HUES64 (cell line): Measurements from ENCODE around the gene BICC1.

Experiments
- H3K27ac ChIP-seq: 2 replicates; pipeline ENCODE4 v1.7.0; 2013; ENCODE audit warnings: low read depth, low read length, inconsistent platforms
- H3K27me3 ChIP-seq: 2 replicates; pipeline ENCODE4 v1.6.1; 2013; ENCODE audit warnings: mild to moderate bottlenecking, low read length; ENCODE audit not compliant: insufficient read depth
- H3K36me3 ChIP-seq: 2 replicates; pipeline ENCODE4 v1.6.1; 2013; ENCODE audit warnings: mild to moderate bottlenecking, low read length; ENCODE audit not compliant: insufficient read depth
- H3K4me1 ChIP-seq: 2 replicates; pipeline ENCODE4 v1.6.1; 2013; ENCODE audit warnings: mild to moderate bottlenecking, low read length, moderate library complexity; ENCODE audit not compliant: insufficient read depth
- H3K4me3 ChIP-seq: 2 replicates; pipeline ENCODE4 v1.5.1; 2013; ENCODE audit warnings: mild to moderate bottlenecking, low read length, moderate library complexity
- H3K9ac ChIP-seq: 2 replicates; pipeline ENCODE4 v1.6.1; 2013; ENCODE audit warnings: mild to moderate bottlenecking, low read depth, low read length
- H3K9me3 ChIP-seq: 2 replicates; pipeline ENCODE4 v1.6.1; 2013; ENCODE audit warnings: low read depth, low read length; ENCODE audit not compliant: insufficient read depth
- WGBS: fragments of 150-250, 120-280 bp; methylation state at CpG from one replicate; pipeline ENCODE4 v1.1.7; 2013; ENCODE audit warnings: missing lambda C conversion rate; 5-methylcytosine and 5-hydroxymethylcytosine counted together

BICC1 gene

DNA sequence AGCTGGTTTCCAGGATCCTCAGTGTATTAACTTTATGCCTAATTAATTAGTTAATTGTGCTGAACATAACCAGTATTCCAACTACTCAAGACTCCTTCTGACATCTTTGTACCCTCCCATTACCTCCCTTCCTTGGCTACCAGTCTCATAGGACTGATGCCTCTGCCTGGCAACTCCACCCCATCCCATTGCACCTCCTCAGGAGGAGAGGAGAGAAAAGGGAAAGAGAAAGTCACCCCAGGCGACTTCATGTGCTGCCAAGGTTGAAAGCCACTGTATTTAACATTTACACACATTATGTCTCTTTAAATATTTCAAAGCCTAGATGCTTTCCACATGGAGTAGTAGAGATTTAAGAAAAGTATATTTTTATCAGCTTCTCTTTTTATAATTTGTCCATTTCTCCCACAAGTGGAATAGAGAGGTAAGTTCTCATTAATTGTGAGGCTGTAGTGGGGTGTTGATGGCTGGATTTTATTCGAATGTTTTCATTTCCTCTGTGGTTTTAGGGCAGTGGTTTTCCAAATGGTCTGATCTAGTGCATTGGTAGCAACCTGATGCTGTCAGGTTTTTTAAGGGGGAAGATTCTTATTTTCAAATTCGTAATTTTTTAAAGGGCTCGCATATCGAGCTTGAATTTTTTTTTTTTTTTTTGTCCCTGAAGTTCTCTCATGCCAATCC, 148.0 kb downstream of the BICC1 start:
- Histone ChIP-seq H3K27ac (no peak overlapping the region), H3K9me3 (peaks cover 19% of the 10 kb centered on the region), H3K27me3 (no peaks in the 10 kb centered on the region), H3K4me3 (no peak overlapping the region), H3K36me3 (no peaks in the 10 kb centered on the region), H3K4me1 (no peaks in the 10 kb centered on the region), H3K9ac (no peak overlapping the region)
- WGBS: 98% methylated on average over 4 of the region's 5 CpGs

- no peak overlapping the region for H3K9ac ChIP-seq
- no peaks in the 10 kb centered on the region for H3K27me3 ChIP-seq
- H3K27ac ChIP-seq: no peak overlapping the region
- no peak overlapping the region for H3K4me3 ChIP-seq
- peaks cover 19% of the 10 kb centered on the region for H3K9me3 ChIP-seq
- 94% methylated on average over 1 of the region's 1 CpG for WGBS
- peaks cover 4% of the 10 kb centered on the region for H3K4me1 ChIP-seq
- H3K36me3 ChIP-seq: no peaks in the 10 kb centered on the region
Measured at GRCh38 chr10:58661336-58661735, 148.7 kb downstream of the BICC1 start.

- Histone ChIP-seq H3K9ac (no peak overlapping the region), H3K4me1 (peaks cover 10% of the 10 kb centered on the region), H3K4me3 (no peak overlapping the region), H3K36me3 (no peaks in the 10 kb centered on the region), H3K27ac (no peak overlapping the region), H3K9me3 (peaks cover 19% of the 10 kb centered on the region), H3K27me3 (no peaks in the 10 kb centered on the region)
- WGBS: 0% methylated on average over 1 of the region's 2 CpGs
Measured at GRCh38 chr10:58661902-58662301, 149.2 kb downstream of the BICC1 start.

GRCh38 chr10:58662314-58662713, 149.6 kb downstream of the BICC1 start:
- H3K9me3 ChIP-seq: peaks cover 19% of the 10 kb centered on the region
- peaks cover 14% of the 10 kb centered on the region for H3K4me1 ChIP-seq
- H3K4me3 ChIP-seq: no peak overlapping the region
- no peak overlapping the region for H3K9ac ChIP-seq
- no peaks in the 10 kb centered on the region for H3K36me3 ChIP-seq
- no peak overlapping the region for H3K27ac ChIP-seq
- no peaks in the 10 kb centered on the region for H3K27me3 ChIP-seq
- WGBS: 93% methylated on average over 4 of the region's 4 CpGs

DNA sequence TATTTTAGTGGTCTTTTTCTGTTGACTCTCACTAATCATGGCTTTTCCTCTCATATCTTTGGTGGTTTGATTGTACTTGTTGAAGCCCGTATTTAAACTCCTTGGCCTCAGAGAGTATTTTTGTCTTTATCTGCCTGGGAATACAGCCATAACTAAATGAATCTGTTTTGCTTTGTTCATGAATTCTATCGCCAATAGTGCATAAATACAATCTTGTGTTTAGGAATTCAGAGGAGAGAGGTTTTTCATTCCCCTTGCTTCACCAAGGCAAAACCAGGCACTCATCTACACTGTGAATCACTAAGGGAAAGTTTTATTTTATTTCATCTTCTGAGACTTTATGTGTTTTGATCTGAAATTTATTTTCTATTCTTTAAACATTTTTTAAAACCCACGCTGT, 152.7 kb downstream of the BICC1 start:
- 100% methylated on average over 1 of the region's 3 CpGs for WGBS
- no peak overlapping the region for H3K4me3 ChIP-seq
- no peaks in the 10 kb centered on the region for H3K36me3 ChIP-seq
- no peaks in the 10 kb centered on the region for H3K27me3 ChIP-seq
- no peak overlapping the region for H3K9ac ChIP-seq
- no peak overlapping the region for H3K27ac ChIP-seq
- peaks cover 19% of the 10 kb centered on the region for H3K9me3 ChIP-seq
- peaks cover 32% of the 10 kb centered on the region for H3K4me1 ChIP-seq

GRCh38 chr10:58666024-58666423, 153.4 kb downstream of the BICC1 start:
- Histone ChIP-seq H3K27ac (no peak overlapping the region), H3K36me3 (no peaks in the 10 kb centered on the region)

GRCh38 chr10:58667658-58668310, 155.1 kb downstream of the BICC1 start:
- peaks cover 32% of the 10 kb centered on the region for H3K4me1 ChIP-seq
- WGBS: 89% methylated on average over 3 of the region's 3 CpGs
- H3K9ac ChIP-seq: no peak overlapping the region
- no peaks in the 10 kb centered on the region for H3K27me3 ChIP-seq
- peaks cover 19% of the 10 kb centered on the region for H3K9me3 ChIP-seq
- peak overlapping the region; percentile 10; the same call in 1 of the 2 replicates for H3K27ac ChIP-seq
- H3K36me3 ChIP-seq: no peaks in the 10 kb centered on the region
- no peak overlapping the region for H3K4me3 ChIP-seq

More at GRCh38 chr10:58666024-58666423, 153.4 kb downstream of the BICC1 start:
- no peak overlapping the region for H3K4me3 ChIP-seq
- H3K4me1 ChIP-seq: peaks cover 32% of the 10 kb centered on the region
- no peaks in the 10 kb centered on the region for H3K27me3 ChIP-seq
- H3K9ac ChIP-seq: no peak overlapping the region
- H3K9me3 ChIP-seq: peaks cover 19% of the 10 kb centered on the region
- 93% methylated on average over 3 of the region's 3 CpGs for WGBS

DNA sequence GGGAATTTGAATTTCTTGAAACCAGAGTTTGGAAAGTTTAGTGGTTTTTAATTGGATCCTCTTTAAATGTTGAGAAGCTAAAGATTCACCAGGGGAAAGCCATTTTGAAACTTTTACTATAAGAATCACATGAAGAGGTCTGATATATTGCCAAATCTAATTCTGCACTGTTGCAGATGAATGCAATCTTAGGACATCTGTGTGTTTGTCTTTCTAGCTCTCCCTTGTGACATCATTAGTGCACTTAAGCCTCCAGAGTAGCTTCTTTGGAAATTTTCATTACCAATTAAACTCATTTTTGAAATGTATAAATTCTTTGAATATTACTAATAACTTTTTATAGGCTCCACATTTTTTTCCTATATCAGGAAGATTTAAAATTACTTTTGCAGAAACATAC, 160.2 kb downstream of the BICC1 start:
- Histone ChIP-seq H3K27me3 (no peaks in the 10 kb centered on the region), H3K27ac (no peak overlapping the region), H3K9ac (no peak overlapping the region), H3K36me3 (no peaks in the 10 kb centered on the region), H3K4me3 (no peak overlapping the region), H3K9me3 (no peaks in the 10 kb centered on the region), H3K4me1 (peaks cover 12% of the 10 kb centered on the region)

- Histone ChIP-seq H3K9ac (no peak overlapping the region), H3K9me3 (no peaks in the 10 kb centered on the region), H3K27me3 (no peaks in the 10 kb centered on the region), H3K27ac (no peak overlapping the region), H3K36me3 (no peaks in the 10 kb centered on the region), H3K4me1 (no peaks in the 10 kb centered on the region), H3K4me3 (no peak overlapping the region)
- WGBS: 97% methylated on average over 2 of the region's 2 CpGs
Measured at GRCh38 chr10:58674251-58674650, 161.6 kb downstream of the BICC1 start.

DNA sequence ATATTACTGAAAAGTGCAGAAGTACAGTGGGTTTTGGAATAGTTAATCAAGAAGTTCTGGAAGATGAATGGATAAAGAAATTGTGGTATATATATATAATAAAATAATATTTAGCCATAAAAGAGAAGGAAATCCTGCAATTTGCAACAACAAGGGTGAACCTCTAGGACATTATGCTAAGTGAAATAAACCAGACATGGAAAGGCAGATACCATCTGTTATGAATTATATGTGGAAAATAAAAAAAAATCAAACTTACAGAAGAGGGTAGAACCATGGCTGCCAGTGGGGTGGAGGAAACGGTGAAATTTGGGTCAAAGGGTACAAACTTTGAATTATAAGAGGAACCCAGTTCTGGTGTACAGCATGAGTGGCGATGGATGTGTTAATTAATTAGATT, 162.6 kb downstream of the BICC1 start:
- no peaks in the 10 kb centered on the region for H3K4me1 ChIP-seq
- no peak overlapping the region for H3K9ac ChIP-seq
- no peaks in the 10 kb centered on the region for H3K27me3 ChIP-seq
- 100% methylated on average over 1 of the region's 2 CpGs for WGBS
- no peak overlapping the region for H3K4me3 ChIP-seq
- no peak overlapping the region for H3K27ac ChIP-seq
- H3K9me3 ChIP-seq: no peaks in the 10 kb centered on the region
- no peaks in the 10 kb centered on the region for H3K36me3 ChIP-seq

DNA sequence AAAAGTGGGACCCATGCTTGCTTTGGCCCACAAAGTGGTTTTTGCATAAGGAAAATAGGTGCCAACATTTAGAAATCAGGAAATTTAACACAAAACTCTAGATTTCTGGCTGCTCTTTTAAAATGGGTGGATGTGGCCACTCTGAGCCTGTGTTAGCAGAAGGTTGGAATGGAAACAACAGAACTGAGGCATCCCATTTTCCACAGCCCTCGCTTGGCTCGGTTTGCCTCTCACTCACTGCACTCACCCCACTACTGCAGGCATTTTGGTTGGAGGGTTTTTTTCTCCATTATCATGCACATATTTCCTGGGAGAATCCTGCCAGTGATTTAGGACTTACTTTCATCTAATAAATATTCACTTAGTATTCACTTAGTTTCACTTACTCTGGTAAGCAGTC, 178.9 kb downstream of the BICC1 start:
- H3K9ac ChIP-seq: no peak overlapping the region
- 94% methylated on average over 2 of the region's 2 CpGs for WGBS
- H3K4me3 ChIP-seq: no peak overlapping the region
- H3K4me1 ChIP-seq: 0 out of 2 replicates have a peak, but pooled peaks cover 4% of the 10 kb centered on the region
- no peak overlapping the region for H3K27ac ChIP-seq
- H3K9me3 ChIP-seq: no peaks in the 10 kb centered on the region
- H3K27me3 ChIP-seq: no peaks in the 10 kb centered on the region
- H3K36me3 ChIP-seq: no peaks in the 10 kb centered on the region
